Retinal pigment epithelial cell (primary cell): ENCODE data around the gene AKAP11.

ENCODE experiments used
- DNase-seq: peaks from one replicate; pipeline ENCODE4 v3.0.0-alpha.2; 2010; ENCODE audit warnings: low read depth
- H3K4me3 ChIP-seq: 2 replicates; pipeline ENCODE4 v1.5.1; 2011; ENCODE audit warnings: mild to moderate bottlenecking, low read length, control low read depth, moderate library complexity
- TF ChIP-seq, protein P1 (sequence below): conservative IDR thresholded peaks from 2 replicates; pipeline ENCODE4 v1.5.1; 2011; ENCODE audit warnings: low read depth, low read length, control low read depth, inconsistent platforms

Gene AKAP11

DNA sequence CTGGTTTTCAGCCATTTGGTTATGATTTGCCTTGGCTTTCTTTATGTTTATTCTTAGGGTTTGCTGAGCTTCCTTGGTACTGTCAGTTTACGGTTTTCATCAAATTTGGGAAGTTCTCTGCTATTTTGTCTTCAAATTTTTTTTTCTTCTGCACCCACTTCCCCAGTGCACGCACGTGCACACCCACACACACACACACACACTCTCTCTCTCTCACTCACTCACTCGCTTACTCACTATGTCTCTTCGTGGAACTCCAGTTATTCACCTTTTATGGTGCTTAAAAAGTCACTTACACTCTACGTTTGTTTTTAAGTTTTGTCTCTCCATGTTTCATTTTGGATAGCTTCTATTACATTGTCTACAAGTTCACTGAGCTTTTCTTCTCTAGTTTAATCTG is 7.1 kb downstream of the AKAP11 start:
- TF ChIP-seq, protein P1, sequence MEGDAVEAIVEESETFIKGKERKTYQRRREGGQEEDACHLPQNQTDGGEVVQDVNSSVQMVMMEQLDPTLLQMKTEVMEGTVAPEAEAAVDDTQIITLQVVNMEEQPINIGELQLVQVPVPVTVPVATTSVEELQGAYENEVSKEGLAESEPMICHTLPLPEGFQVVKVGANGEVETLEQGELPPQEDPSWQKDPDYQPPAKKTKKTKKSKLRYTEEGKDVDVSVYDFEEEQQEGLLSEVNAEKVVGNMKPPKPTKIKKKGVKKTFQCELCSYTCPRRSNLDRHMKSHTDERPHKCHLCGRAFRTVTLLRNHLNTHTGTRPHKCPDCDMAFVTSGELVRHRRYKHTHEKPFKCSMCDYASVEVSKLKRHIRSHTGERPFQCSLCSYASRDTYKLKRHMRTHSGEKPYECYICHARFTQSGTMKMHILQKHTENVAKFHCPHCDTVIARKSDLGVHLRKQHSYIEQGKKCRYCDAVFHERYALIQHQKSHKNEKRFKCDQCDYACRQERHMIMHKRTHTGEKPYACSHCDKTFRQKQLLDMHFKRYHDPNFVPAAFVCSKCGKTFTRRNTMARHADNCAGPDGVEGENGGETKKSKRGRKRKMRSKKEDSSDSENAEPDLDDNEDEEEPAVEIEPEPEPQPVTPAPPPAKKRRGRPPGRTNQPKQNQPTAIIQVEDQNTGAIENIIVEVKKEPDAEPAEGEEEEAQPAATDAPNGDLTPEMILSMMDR, result no peak
- H3K4me3 ChIP-seq, result no peak overlapping the region
- no peak for DNase-seq

DNA sequence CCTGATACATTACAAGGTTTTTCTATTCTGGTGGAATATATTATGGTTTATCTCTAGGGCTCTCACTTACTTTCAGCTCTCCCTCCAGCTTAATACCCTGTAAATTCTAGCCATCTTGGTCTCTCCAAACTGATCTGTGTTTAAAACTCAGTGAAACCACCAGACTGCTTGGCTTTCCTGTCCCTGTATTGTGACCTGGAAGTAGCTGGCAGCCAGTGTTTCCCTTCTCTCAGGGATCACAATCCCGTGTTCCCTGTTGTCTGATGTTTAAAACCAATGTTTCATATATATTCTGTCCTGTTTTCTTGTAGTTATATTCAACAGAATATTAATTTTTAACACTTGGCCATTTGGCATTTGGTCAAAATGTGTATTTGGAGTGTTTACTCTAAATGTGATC is 8.0 kb downstream of the AKAP11 start:
- no peak overlapping the region for H3K4me3 ChIP-seq
- DNase-seq, result no peak
- TF ChIP-seq, protein P1, result no peak

DNA sequence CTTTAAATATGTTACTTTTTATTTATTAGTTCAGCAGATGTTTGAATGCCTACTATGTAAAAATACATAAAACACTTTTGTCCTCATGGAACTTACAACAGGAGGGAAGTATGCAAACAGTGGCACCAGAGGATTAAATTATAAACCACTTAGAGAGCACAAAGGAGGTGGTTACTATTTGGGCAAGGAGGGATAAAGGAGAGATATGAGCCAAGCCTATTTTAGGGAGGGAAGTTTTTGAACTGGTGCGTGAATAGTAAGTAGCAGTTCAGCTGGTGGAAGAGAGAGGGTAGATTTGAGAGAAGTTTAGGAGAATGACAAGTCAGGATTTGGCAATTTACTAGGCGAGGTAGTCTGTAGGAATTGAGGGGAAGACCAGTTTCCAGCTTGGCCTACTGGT is 8.6 kb downstream of the AKAP11 start:
- H3K4me3 ChIP-seq, result no peak overlapping the region
- DNase-seq, result no peak
- TF ChIP-seq, protein P1, result no peak

DNA sequence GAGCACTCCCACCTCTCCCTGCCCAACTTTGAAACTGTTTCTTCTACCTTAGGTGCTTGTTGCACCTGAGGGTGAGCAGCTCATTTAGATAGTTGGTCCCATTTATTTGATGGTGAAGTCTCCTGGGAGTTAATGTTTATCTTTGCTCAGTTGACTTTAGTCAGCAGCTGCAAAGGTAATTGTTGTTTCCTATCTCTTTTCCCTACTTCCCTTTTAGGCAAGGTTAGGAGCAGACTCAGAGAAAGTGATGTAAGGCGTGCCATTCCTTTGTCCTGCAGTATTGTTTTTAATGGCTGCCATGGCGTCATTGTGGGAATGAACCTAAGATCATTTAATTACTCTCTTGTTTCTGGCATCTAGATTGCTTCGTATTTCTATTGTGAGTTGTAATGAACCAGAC is 11.6 kb downstream of the AKAP11 start:
- no peak for DNase-seq
- H3K4me3 ChIP-seq, result no peak overlapping the region
- TF ChIP-seq, protein P1, result no peak

DNA sequence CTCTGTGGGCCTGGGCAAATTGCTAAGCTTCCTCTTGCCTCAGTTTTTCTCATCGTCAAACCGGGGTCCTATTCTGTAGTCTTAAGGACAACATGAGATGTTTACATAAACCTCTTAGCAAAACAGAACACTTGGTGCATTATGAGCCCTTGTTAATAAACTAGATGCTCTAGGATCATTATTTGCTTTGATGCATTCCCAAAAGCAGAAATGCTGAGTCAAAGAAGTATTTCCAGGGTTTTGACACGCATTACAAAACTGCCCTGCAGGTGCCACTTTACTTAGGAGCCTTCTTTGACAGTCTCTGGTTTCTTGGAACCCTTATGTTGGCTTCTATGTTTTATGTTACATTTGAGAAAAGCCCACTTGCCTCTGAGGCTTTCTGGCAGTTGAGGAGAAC is 12.1 kb downstream of the AKAP11 start:
- TF ChIP-seq, protein P1, result no peak

DNA sequence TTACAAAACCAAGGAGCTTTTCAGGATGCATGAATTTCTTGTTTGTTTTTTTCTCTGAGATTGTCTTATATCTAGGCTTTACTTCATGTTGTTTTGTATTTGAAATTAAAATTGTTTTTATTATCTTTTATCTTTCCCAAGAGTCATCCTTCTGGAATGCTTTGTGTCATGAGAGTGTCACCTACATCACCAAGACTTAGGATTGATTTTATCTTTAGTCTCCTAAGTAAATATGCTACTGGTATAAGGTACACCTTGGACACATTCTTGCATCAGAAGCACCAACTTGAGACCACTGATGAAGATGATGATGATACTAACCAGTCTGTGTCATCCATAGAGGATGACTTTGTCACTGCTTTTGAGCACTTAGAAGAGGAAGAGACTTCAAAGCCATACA is 26.4 kb downstream of the AKAP11 start:
- TF ChIP-seq, protein P1, result no peak
- no peak overlapping the region for H3K4me3 ChIP-seq
- no peak for DNase-seq

More for the DNA sequence above, 12.1 kb downstream of the AKAP11 start:
- DNase-seq, result no peak
- H3K4me3 ChIP-seq, result no peak overlapping the region

DNA sequence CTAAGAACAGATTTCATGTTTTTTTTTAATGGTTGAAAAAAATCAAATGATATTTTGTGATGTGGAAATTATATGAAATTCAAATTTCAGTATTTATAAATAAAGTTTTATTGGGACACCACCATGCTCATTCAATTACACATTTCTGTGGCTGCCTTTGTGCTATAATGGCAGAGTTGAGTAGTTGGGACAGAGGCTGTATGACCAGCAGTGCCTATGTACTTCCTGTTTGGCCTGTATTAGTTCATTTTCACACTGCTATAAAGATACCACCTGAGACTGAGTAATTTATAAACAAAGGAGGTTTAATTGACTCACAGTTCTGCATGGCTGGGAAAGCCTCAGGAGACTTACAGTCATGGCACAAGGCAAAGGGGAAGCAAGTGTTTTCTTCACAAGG is 33.6 kb downstream of the AKAP11 start:
- TF ChIP-seq, protein P1, result no peak
- no peak for DNase-seq
- no peak overlapping the region for H3K4me3 ChIP-seq
